Endothelial cell of umbilical vein (primary cell): Measurements from ENCODE around the gene ISL2. TPM values are rescaled to one million over a fixed set of nuclear protein-coding genes. Genes with fewer than 3 reads are reported as not detected.

Experiments
- BruUV-seq: library from RNA; stranded (reverse); fragments of 400-500 nt; replicated peaks from 2 replicates; lab custom pipeline; 2021; lab: Mats Ljungman, UMichigan
- CTCF ChIA-PET: fragments of 300-600, 350-600 bp; sonication (Branson Sonifier 250); formaldehyde crosslinking; loops from one replicate; lab custom pipeline; 2021; ENCODE audit warnings: antibody characterized with exemption, inconsistent platforms; lab: Charles Lee
- POLR2A ChIA-PET: fragments of 300-600, 350-600 bp; sonication (Branson Sonifier 250); formaldehyde crosslinking; loops from one replicate; lab custom pipeline; 2021; ENCODE audit warnings: antibody characterized with exemption, inconsistent platforms; lab: Charles Lee
- DNase-seq: peaks from one replicate; pipeline ENCODE4 v3.0.0-alpha.2; 2011; ENCODE audit warnings: low read depth, low spot score
- FAIRE-seq: peaks from 2 replicates; lab custom pipeline; 2011; peaks lifted over from hg19 to GRCh38; lab: Jason Lieb, UNC
- H2AFZ ChIP-seq: 2 replicates; pipeline ENCODE4 v1.6.0; 2012; ENCODE audit warnings: low read depth, low read length, control low read depth, inconsistent platforms
- H3K27ac ChIP-seq: 2 replicates; pipeline ENCODE4 v1.5.1; 2011; ENCODE audit warnings: low read depth, mild to moderate bottlenecking, control low read depth, low read length, moderate library complexity; ENCODE audit not compliant: insufficient read depth
- H3K27me3 ChIP-seq, 2 experiments: 2 replicates each; pipeline versions ENCODE4 v1.6.0 to v1.6.1; 2011; ENCODE audit warnings: low read length in 2 of 2, mixed read lengths in 1 of 2; ENCODE audit not compliant: control insufficient read depth in 2 of 2, insufficient read depth in 2 of 2
- H3K36me3 ChIP-seq, 2 experiments: 2 replicates in 1 of 2; 3 replicates in 1 of 2; pipeline ENCODE4 v1.5.1; 2011; ENCODE audit warnings: low read length in 2 of 2, mild to moderate bottlenecking in 1 of 2, moderate library complexity in 1 of 2; ENCODE audit not compliant: control insufficient read depth in 2 of 2, insufficient read depth in 2 of 2; ENCODE audit errors: extremely low read depth in 1 of 2
- H3K4me1 ChIP-seq: 3 replicates; pipeline ENCODE4 v1.5.1; 2011; ENCODE audit warnings: mild to moderate bottlenecking, low read length; ENCODE audit not compliant: control insufficient read depth, insufficient read depth; ENCODE audit errors: extremely low read depth
- H3K4me2 ChIP-seq: 2 replicates; pipeline ENCODE4 v1.6.1; 2011; ENCODE audit warnings: low read length, control low read depth, mixed read lengths; ENCODE audit not compliant: insufficient read depth
- H3K4me3 ChIP-seq, 3 experiments: fragments of 200-600 bp in 1 of 3; sonication (generic), shearing (Covaris generic) in 1 of 3; replicated peaks in 1 of 3; 2 replicates each; pipeline ENCODE4 v1.5.1; 2011 to 2016; ENCODE audit warnings: control low read depth in 3 of 3, low read length in 3 of 3, mild to moderate bottlenecking in 2 of 3, inconsistent platforms in 1 of 3, low read depth in 1 of 3, moderate library complexity in 1 of 3; ENCODE audit not compliant: insufficient read depth in 1 of 3
- H3K79me2 ChIP-seq: 2 replicates; pipeline ENCODE4 v1.6.0; 2012; ENCODE audit warnings: low read length, inconsistent platforms; ENCODE audit not compliant: control insufficient read depth, insufficient read depth
- H3K9ac ChIP-seq: replicated peaks from 2 replicates; pipeline ENCODE3; 2011; ENCODE audit warnings: low read length, control low read depth; ENCODE audit not compliant: insufficient read depth; ENCODE audit errors: extremely low read depth
- H3K9me1 ChIP-seq: replicated peaks from 3 replicates; pipeline ENCODE4 v1.6.0; 2011; ENCODE audit warnings: mild to moderate bottlenecking, low read length; ENCODE audit not compliant: control insufficient read depth, insufficient read depth; ENCODE audit errors: extremely low read depth
- H3K9me3 ChIP-seq: replicated peaks from 2 replicates; pipeline ENCODE4 v1.5.1; 2012; ENCODE audit warnings: low read length, inconsistent platforms; ENCODE audit not compliant: control insufficient read depth, insufficient read depth
- H4K20me1 ChIP-seq: replicated peaks from 2 replicates; pipeline ENCODE3; 2011; ENCODE audit warnings: mild to moderate bottlenecking, low read length; ENCODE audit not compliant: control insufficient read depth, insufficient read depth; ENCODE audit errors: extremely low read depth
- EZH2 ChIP-seq: IDR thresholded peaks from 2 replicates; pipeline ENCODE4 v1.6.1; 2012; ENCODE audit warnings: borderline replicate concordance, low read depth, mild to moderate bottlenecking, moderate library complexity, low read length, inconsistent platforms; ENCODE audit not compliant: severe bottlenecking
- FOS ChIP-seq: IDR thresholded peaks from 2 replicates; pipeline ENCODE4 v1.6.1; 2011; ENCODE audit warnings: mild to moderate bottlenecking, low read length, moderate library complexity, borderline replicate concordance; ENCODE audit not compliant: insufficient read depth
- GATA2 ChIP-seq: IDR thresholded peaks from 2 replicates; pipeline ENCODE4 v1.7.0; 2011; ENCODE audit warnings: low read depth, mild to moderate bottlenecking, moderate library complexity, mixed read lengths, low read length; ENCODE audit not compliant: insufficient read length, insufficient read depth
- JUN ChIP-seq: IDR thresholded peaks from 2 replicates; pipeline ENCODE4 v1.6.1; 2011; ENCODE audit warnings: borderline replicate concordance, low read depth; ENCODE audit not compliant: insufficient read length, insufficient read depth
- MYC ChIP-seq: IDR thresholded peaks from one replicate; pipeline ENCODE4 v1.6.1; 2011; ENCODE audit warnings: mild to moderate bottlenecking, low read depth, low read length
- POLR2A ChIP-seq: IDR thresholded peaks from 2 replicates; pipeline ENCODE4 v1.6.1; 2012; ENCODE audit warnings: low read depth, mild to moderate bottlenecking, control low read depth, low read length
- POLR2AphosphoS5 ChIP-seq: IDR thresholded peaks from 2 replicates; pipeline ENCODE4 v1.6.1; 2012; ENCODE audit warnings: low read depth, mild to moderate bottlenecking, control low read depth, low read length, moderate library complexity; ENCODE audit not compliant: insufficient read depth
- dilution Hi-C: fragments of 300-500 bp; cut with MboI; formaldehyde crosslinking; loops from one replicate; pipeline ENCODE4 v1.15.0; 2019; ENCODE audit warnings: low sequenced_read_pairs; ENCODE audit not compliant: extremely low pct_ligation_motif_present
- intact Hi-C: fragments of 100-400 bp; cut with micrococcal nuclease; formaldehyde crosslinking; loops from one replicate; pipeline ENCODE4 v1.10.0; 2022
- polyA plus RNA-seq, 4 experiments: library from polyadenylated mRNA; depleted of rRNA in 3 of 4; stranded (reverse) in 3 of 4; unstranded in 1 of 4; fragments of >200 nt; gene quantifications; 2 replicates each; pipeline versions ENCODE4 v1.2.1 to v1.2.3, GENCODE V29; 2011 to 2012; ENCODE audit warnings: missing spikeins in 1 of 4
- total RNA-seq: library from RNA; stranded (reverse); gene quantifications from 2 replicates; pipeline ENCODE4 v1.2.3, GENCODE V29; 2021
- TF ChIP-seq, protein P1 (sequence below), 2 donors: IDR thresholded peaks; 1 replicate in 1 of 2; 2 replicates in 1 of 2; pipeline ENCODE4 v1.5.1; 2011; ENCODE audit warnings: low read length in 2 of 2, mild to moderate bottlenecking in 2 of 2, moderate library complexity in 2 of 2, control low read depth in 1 of 2, inconsistent platforms in 1 of 2, low read depth in 1 of 2; ENCODE audit not compliant: insufficient read depth in 1 of 2; ENCODE audit errors: extremely low read depth in 1 of 2
- TF ChIP-seq, protein P2 (sequence below): IDR thresholded peaks from 2 replicates; pipeline ENCODE4 v1.6.1; 2011; ENCODE audit not compliant: insufficient read depth, insufficient read length

The ISL2 gene
- total and polyA plus RNA-seq, 2 donors (not counting 3 experiments of a cell fraction or from before 2014, with no cell fraction given), result 0.10 TPM; not detected in 1

DNA sequence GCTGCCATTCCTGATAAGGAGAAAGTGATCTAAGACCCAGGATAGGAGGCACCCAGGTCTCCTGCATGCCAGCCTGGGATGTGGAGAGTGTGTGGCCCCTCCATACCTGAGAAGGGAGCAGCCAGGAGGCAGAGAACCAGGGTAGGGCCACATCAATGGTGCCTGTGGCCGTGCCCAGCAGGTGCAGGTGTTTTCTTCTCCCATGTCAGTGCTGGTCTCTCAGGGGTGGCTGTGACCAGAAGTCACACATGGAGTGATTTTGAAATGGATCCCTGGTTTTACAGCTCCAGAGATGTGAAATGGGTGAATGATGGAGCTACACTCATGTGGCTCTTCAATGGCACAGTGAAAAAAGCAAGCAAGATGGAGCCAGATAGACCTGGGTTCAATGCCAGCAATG lies 3.3 kb upstream of the ISL2 start:
- H3K9me3 ChIP-seq, result no peaks in the 10 kb centered on the region
- intact Hi-C loops, result no loop called here
- no peak overlapping the region for H3K4me2 ChIP-seq
- peaks cover 20% of the 10 kb centered on the region for H3K4me1 ChIP-seq
- no peak overlapping the region for H3K4me3 ChIP-seq
- H2AFZ ChIP-seq, result no peak overlapping the region
- dilution Hi-C loops, result no loop called here
- BruUV-seq, result no TSS peak
- POLR2A ChIA-PET, result no interaction called here
- H3K27me3 ChIP-seq, result peaks cover 34 to 51% of the 10 kb centered on the region in 2 experiments
- H4K20me1 ChIP-seq, result no peaks in the 10 kb centered on the region
- TF ChIP-seq POLR2A (no peak), MYC (no peak), GATA2 (no peak), FOS (no peak), POLR2AphosphoS5 (no peak), JUN (no peak), EZH2 (no peak)
- TF ChIP-seq, protein P1, sequence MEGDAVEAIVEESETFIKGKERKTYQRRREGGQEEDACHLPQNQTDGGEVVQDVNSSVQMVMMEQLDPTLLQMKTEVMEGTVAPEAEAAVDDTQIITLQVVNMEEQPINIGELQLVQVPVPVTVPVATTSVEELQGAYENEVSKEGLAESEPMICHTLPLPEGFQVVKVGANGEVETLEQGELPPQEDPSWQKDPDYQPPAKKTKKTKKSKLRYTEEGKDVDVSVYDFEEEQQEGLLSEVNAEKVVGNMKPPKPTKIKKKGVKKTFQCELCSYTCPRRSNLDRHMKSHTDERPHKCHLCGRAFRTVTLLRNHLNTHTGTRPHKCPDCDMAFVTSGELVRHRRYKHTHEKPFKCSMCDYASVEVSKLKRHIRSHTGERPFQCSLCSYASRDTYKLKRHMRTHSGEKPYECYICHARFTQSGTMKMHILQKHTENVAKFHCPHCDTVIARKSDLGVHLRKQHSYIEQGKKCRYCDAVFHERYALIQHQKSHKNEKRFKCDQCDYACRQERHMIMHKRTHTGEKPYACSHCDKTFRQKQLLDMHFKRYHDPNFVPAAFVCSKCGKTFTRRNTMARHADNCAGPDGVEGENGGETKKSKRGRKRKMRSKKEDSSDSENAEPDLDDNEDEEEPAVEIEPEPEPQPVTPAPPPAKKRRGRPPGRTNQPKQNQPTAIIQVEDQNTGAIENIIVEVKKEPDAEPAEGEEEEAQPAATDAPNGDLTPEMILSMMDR (IDR thresholded peaks at IDR 0.05; ENCODE audit: extremely low read depth in 1 of 2, insufficient read depth in 1 of 2, low read depth in 1 of 2, low read length in 2 of 2), result no peak
- TF ChIP-seq, protein P2, sequence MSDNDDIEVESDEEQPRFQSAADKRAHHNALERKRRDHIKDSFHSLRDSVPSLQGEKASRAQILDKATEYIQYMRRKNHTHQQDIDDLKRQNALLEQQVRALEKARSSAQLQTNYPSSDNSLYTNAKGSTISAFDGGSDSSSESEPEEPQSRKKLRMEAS, result no peak
- H3K36me3 ChIP-seq, result no peaks in the 10 kb centered on the region
- DNase-seq (no peak), FAIRE-seq (no peak)
- no peak overlapping the region for H3K9ac ChIP-seq
- no peaks in the 10 kb centered on the region for H3K9me1 ChIP-seq
- no peaks in the 10 kb centered on the region for H3K79me2 ChIP-seq
- no peak overlapping the region for H3K27ac ChIP-seq
- CTCF ChIA-PET, result interaction anchor here (1.1 to 2.0 kb wide), 8 partner anchors 11 to 148 kb away, joined by 3 to 18 read pairs (median 8); no protein-coding TSS in a partner anchor
